Endothelial cell of umbilical vein (primary cell): ENCODE measurements around the gene STAT5B. TPM values are rescaled to one million over a fixed set of nuclear protein-coding genes. Genes with fewer than 3 reads are reported as not detected.

Experiments
- BruUV-seq: library from RNA; stranded (reverse); fragments of 400-500 nt; replicated peaks from 2 replicates; lab custom pipeline; 2021; lab: Mats Ljungman, UMichigan
- CTCF ChIA-PET: fragments of 300-600, 350-600 bp; sonication (Branson Sonifier 250); formaldehyde crosslinking; loops from one replicate; lab custom pipeline; 2021; ENCODE audit warnings: antibody characterized with exemption, inconsistent platforms; lab: Charles Lee
- POLR2A ChIA-PET: fragments of 300-600, 350-600 bp; sonication (Branson Sonifier 250); formaldehyde crosslinking; loops from one replicate; lab custom pipeline; 2021; ENCODE audit warnings: antibody characterized with exemption, inconsistent platforms; lab: Charles Lee
- DNase-seq: peaks from one replicate; pipeline ENCODE4 v3.0.0-alpha.2; 2011; ENCODE audit warnings: low read depth, low spot score
- FAIRE-seq: peaks from 2 replicates; lab custom pipeline; 2011; peaks lifted over from hg19 to GRCh38; lab: Jason Lieb, UNC
- H2AFZ ChIP-seq: 2 replicates; pipeline ENCODE4 v1.6.0; 2012; ENCODE audit warnings: low read depth, low read length, control low read depth, inconsistent platforms
- H3K27ac ChIP-seq: 2 replicates; pipeline ENCODE4 v1.5.1; 2011; ENCODE audit warnings: low read depth, mild to moderate bottlenecking, control low read depth, low read length, moderate library complexity; ENCODE audit not compliant: insufficient read depth
- H3K27me3 ChIP-seq, 2 experiments: 2 replicates each; pipeline versions ENCODE4 v1.6.0 to v1.6.1; 2011; ENCODE audit warnings: low read length in 2 of 2, mixed read lengths in 1 of 2; ENCODE audit not compliant: control insufficient read depth in 2 of 2, insufficient read depth in 2 of 2
- H3K36me3 ChIP-seq, 2 experiments: 2 replicates in 1 of 2; 3 replicates in 1 of 2; pipeline ENCODE4 v1.5.1; 2011; ENCODE audit warnings: low read length in 2 of 2, mild to moderate bottlenecking in 1 of 2, moderate library complexity in 1 of 2; ENCODE audit not compliant: control insufficient read depth in 2 of 2, insufficient read depth in 2 of 2; ENCODE audit errors: extremely low read depth in 1 of 2
- H3K4me1 ChIP-seq: 3 replicates; pipeline ENCODE4 v1.5.1; 2011; ENCODE audit warnings: mild to moderate bottlenecking, low read length; ENCODE audit not compliant: control insufficient read depth, insufficient read depth; ENCODE audit errors: extremely low read depth
- H3K4me2 ChIP-seq: 2 replicates; pipeline ENCODE4 v1.6.1; 2011; ENCODE audit warnings: low read length, control low read depth, mixed read lengths; ENCODE audit not compliant: insufficient read depth
- H3K4me3 ChIP-seq, 3 experiments: fragments of 200-600 bp in 1 of 3; sonication (generic), shearing (Covaris generic) in 1 of 3; replicated peaks in 1 of 3; 2 replicates each; pipeline ENCODE4 v1.5.1; 2011 to 2016; ENCODE audit warnings: control low read depth in 3 of 3, low read length in 3 of 3, mild to moderate bottlenecking in 2 of 3, inconsistent platforms in 1 of 3, low read depth in 1 of 3, moderate library complexity in 1 of 3; ENCODE audit not compliant: insufficient read depth in 1 of 3
- H3K79me2 ChIP-seq: 2 replicates; pipeline ENCODE4 v1.6.0; 2012; ENCODE audit warnings: low read length, inconsistent platforms; ENCODE audit not compliant: control insufficient read depth, insufficient read depth
- H3K9ac ChIP-seq: replicated peaks from 2 replicates; pipeline ENCODE3; 2011; ENCODE audit warnings: low read length, control low read depth; ENCODE audit not compliant: insufficient read depth; ENCODE audit errors: extremely low read depth
- H3K9me1 ChIP-seq: replicated peaks from 3 replicates; pipeline ENCODE4 v1.6.0; 2011; ENCODE audit warnings: mild to moderate bottlenecking, low read length; ENCODE audit not compliant: control insufficient read depth, insufficient read depth; ENCODE audit errors: extremely low read depth
- H3K9me3 ChIP-seq: replicated peaks from 2 replicates; pipeline ENCODE4 v1.5.1; 2012; ENCODE audit warnings: low read length, inconsistent platforms; ENCODE audit not compliant: control insufficient read depth, insufficient read depth
- H4K20me1 ChIP-seq: replicated peaks from 2 replicates; pipeline ENCODE3; 2011; ENCODE audit warnings: mild to moderate bottlenecking, low read length; ENCODE audit not compliant: control insufficient read depth, insufficient read depth; ENCODE audit errors: extremely low read depth
- CTCF ChIP-seq, 2 donors: IDR thresholded peaks; 1 replicate in 1 of 2; 2 replicates in 1 of 2; pipeline ENCODE4 v1.5.1; 2011; ENCODE audit warnings: low read length in 2 of 2, mild to moderate bottlenecking in 2 of 2, moderate library complexity in 2 of 2, control low read depth in 1 of 2, inconsistent platforms in 1 of 2, low read depth in 1 of 2; ENCODE audit not compliant: insufficient read depth in 1 of 2; ENCODE audit errors: extremely low read depth in 1 of 2
- FOS ChIP-seq: IDR thresholded peaks from 2 replicates; pipeline ENCODE4 v1.6.1; 2011; ENCODE audit warnings: mild to moderate bottlenecking, low read length, moderate library complexity, borderline replicate concordance; ENCODE audit not compliant: insufficient read depth
- GATA2 ChIP-seq: IDR thresholded peaks from 2 replicates; pipeline ENCODE4 v1.7.0; 2011; ENCODE audit warnings: low read depth, mild to moderate bottlenecking, moderate library complexity, mixed read lengths, low read length; ENCODE audit not compliant: insufficient read length, insufficient read depth
- JUN ChIP-seq: IDR thresholded peaks from 2 replicates; pipeline ENCODE4 v1.6.1; 2011; ENCODE audit warnings: borderline replicate concordance, low read depth; ENCODE audit not compliant: insufficient read length, insufficient read depth
- MAX ChIP-seq: IDR thresholded peaks from 2 replicates; pipeline ENCODE4 v1.6.1; 2011; ENCODE audit not compliant: insufficient read depth, insufficient read length
- POLR2A ChIP-seq: IDR thresholded peaks from 2 replicates; pipeline ENCODE4 v1.6.1; 2012; ENCODE audit warnings: low read depth, mild to moderate bottlenecking, control low read depth, low read length
- POLR2AphosphoS5 ChIP-seq: IDR thresholded peaks from 2 replicates; pipeline ENCODE4 v1.6.1; 2012; ENCODE audit warnings: low read depth, mild to moderate bottlenecking, control low read depth, low read length, moderate library complexity; ENCODE audit not compliant: insufficient read depth
- dilution Hi-C: fragments of 300-500 bp; cut with MboI; formaldehyde crosslinking; loops from one replicate; pipeline ENCODE4 v1.15.0; 2019; ENCODE audit warnings: low sequenced_read_pairs; ENCODE audit not compliant: extremely low pct_ligation_motif_present
- intact Hi-C: fragments of 100-400 bp; cut with micrococcal nuclease; formaldehyde crosslinking; loops from one replicate; pipeline ENCODE4 v1.10.0; 2022
- polyA plus RNA-seq, 4 experiments: library from polyadenylated mRNA; depleted of rRNA in 3 of 4; stranded (reverse) in 3 of 4; unstranded in 1 of 4; fragments of >200 nt; gene quantifications; 2 replicates each; pipeline versions ENCODE4 v1.2.1 to v1.2.3, GENCODE V29; 2011 to 2012; ENCODE audit warnings: missing spikeins in 1 of 4
- total RNA-seq: library from RNA; stranded (reverse); gene quantifications from 2 replicates; pipeline ENCODE4 v1.2.3, GENCODE V29; 2021

Gene STAT5B
- total and polyA plus RNA-seq, 2 donors (not counting 3 experiments of a cell fraction or from before 2014, with no cell fraction given) = 43.3 to 53.7 TPM

GRCh38 chr17:42201458-42201772 is 74.8 kb downstream of the STAT5B start:
- Histone ChIP-seq H3K4me2 (no peak overlapping the region), H3K9ac (no peak overlapping the region), H3K79me2 (no peaks in the 10 kb centered on the region), H3K9me3 (no peaks in the 10 kb centered on the region), H3K9me1 (no peaks in the 10 kb centered on the region), H3K36me3 (peaks cover 7 to 20% of the 10 kb centered on the region in 2 experiments), H2AFZ (no peak overlapping the region), H3K27ac (no peak overlapping the region), H4K20me1 (no peaks in the 10 kb centered on the region), H3K4me3 (no peak overlapping the region), H3K27me3 (no peaks in the 10 kb centered on the region), H3K4me1 (no peaks in the 10 kb centered on the region)
- BruUV-seq = no TSS peak
- no peak for DNase-seq
- dilution Hi-C loops = no loop called here
- ChIA-PET POLR2A (no interaction called here), CTCF (interaction anchor here (1.4 to 3.2 kb wide), 2 partner anchors 17 to 21 kb away, joined by 3 to 11 read pairs; no protein-coding TSS in a partner anchor)
- intact Hi-C loops = no loop called here
- FAIRE-seq = no peak
- TF ChIP-seq POLR2A (no peak), CTCF (IDR thresholded peaks at IDR 0.05; ENCODE audit: extremely low read depth in 1 of 2, insufficient read depth in 1 of 2, low read depth in 1 of 2, low read length in 2 of 2) (no peak), JUN (no peak), MAX (no peak), GATA2 (no peak), POLR2AphosphoS5 (no peak), FOS (no peak)
